ENCODE data around the gene MITF.

Gene MITF

DNA sequence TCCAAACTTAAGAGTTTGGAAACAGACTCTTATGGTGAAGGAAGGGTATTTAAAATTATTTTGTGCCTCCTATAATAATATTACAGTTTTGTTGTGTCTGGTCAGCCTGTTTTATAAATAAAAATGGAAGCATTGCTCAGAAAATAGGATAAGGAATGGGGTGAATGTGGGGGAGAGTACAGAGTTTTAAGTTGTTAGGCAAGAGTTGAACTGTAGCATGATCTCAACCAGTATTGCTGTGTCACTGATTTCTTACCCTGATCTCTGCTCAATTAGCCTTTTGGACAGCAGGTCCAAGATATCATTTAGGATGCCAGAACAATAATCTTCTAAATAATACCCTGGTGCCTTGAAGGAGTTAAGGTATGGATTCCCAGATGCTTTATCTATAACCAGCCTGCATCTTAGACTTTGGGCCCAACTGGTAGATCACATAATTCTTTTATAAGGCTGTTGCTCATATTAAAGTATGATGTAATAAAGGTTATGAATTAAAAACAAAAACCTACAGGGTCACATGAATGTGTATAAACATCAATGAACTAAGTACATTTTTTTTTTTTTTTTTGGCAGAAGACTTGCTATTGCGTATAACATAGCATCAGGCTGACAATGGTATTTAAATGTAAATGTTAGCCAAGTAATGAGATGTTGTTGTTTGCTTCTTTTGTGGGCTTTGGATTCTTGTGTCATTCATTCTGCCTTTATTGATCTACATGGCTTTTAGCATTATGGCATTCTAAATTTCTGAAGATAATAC lies 70.0 kb downstream of the MITF start:
- Histone ChIP-seq H3K27me3 (ENCODE audit: insufficient read depth, poor library complexity, severe bottlenecking) (no peaks in the 10 kb centered on the region), H3K4me3 (replicated peaks; ENCODE audit: insufficient read depth, low read length) (no peak overlapping the region), H3K27ac (replicated peaks) (no peak overlapping the region)
- DNase-seq (ENCODE audit: low read depth in 1 of 2, low spot score in 1 of 2), result no peak
- TF ChIP-seq SPI1 (IDR thresholded peaks at IDR 0.05; ENCODE audit: borderline replicate concordance, low read depth) (no peak), POLR2AphosphoS5 (IDR thresholded peaks at IDR 0.05; ENCODE audit: low read depth) (no peak), CTCF (IDR thresholded peaks at IDR 0.05; ENCODE audit: insufficient read depth, low read length) (no peak), GABPA (IDR thresholded peaks at IDR 0.05; ENCODE audit: low read depth) (no peak)
- TF ChIP-seq, protein P1, sequence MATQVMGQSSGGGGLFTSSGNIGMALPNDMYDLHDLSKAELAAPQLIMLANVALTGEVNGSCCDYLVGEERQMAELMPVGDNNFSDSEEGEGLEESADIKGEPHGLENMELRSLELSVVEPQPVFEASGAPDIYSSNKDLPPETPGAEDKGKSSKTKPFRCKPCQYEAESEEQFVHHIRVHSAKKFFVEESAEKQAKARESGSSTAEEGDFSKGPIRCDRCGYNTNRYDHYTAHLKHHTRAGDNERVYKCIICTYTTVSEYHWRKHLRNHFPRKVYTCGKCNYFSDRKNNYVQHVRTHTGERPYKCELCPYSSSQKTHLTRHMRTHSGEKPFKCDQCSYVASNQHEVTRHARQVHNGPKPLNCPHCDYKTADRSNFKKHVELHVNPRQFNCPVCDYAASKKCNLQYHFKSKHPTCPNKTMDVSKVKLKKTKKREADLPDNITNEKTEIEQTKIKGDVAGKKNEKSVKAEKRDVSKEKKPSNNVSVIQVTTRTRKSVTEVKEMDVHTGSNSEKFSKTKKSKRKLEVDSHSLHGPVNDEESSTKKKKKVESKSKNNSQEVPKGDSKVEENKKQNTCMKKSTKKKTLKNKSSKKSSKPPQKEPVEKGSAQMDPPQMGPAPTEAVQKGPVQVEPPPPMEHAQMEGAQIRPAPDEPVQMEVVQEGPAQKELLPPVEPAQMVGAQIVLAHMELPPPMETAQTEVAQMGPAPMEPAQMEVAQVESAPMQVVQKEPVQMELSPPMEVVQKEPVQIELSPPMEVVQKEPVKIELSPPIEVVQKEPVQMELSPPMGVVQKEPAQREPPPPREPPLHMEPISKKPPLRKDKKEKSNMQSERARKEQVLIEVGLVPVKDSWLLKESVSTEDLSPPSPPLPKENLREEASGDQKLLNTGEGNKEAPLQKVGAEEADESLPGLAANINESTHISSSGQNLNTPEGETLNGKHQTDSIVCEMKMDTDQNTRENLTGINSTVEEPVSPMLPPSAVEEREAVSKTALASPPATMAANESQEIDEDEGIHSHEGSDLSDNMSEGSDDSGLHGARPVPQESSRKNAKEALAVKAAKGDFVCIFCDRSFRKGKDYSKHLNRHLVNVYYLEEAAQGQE (IDR thresholded peaks at IDR 0.05; ENCODE audit: insufficient replicate concordance, low read depth), result no peak

DNA sequence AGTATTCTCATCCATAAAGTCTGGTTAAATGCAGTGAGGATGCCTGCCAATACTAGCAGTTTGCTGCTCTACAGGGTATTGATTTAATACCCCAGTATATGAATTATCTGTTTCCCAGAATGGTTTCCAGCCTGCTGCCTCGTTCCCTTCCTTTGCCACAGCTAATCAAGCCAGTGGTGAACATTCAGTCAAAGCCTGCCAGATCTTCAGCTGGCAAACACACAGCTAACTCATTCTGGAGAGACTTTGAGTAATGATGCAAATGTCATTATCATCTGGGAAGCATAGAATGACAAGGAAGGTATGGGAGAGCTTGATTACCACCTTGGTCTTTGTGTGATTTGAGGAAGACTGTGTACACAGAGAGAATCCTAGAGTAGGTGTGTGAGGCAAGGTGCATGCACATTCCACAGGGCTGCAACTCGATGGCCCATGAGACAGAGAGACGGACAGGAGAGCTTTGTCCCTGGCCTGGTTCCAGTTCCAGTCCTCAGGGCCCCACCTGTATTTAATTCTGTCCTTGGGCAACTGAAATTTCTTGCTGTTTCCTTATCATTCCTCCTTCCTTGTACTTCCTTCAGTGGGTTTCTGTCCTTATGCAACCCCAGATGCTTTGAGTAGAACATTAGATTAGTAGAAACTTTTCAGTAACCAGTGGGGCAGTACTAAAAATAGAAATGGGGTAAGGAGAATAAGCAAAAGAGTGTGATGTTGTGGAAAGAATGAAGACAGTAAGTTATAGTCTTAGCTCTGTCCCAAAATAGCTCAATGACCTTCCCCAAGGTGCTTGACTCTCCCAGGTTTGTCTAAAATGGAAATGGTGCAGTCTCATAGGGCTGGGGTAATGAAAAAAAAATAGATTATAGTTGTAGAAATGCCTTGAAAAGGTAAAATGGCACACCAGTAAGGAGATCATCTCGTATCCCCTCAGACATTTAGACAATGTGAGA lies 72.5 kb downstream of the MITF start:
- DNase-seq (ENCODE audit: low read depth in 1 of 2, low spot score in 1 of 2), result no peak
- H3K4me3 ChIP-seq (replicated peaks; ENCODE audit: insufficient read depth, low read length), result no peak overlapping the region
- TF ChIP-seq, protein P1 (IDR thresholded peaks at IDR 0.05; ENCODE audit: insufficient replicate concordance, low read depth), result no peak
- TF ChIP-seq POLR2AphosphoS5 (IDR thresholded peaks at IDR 0.05; ENCODE audit: low read depth) (no peak), CTCF (IDR thresholded peaks at IDR 0.05; ENCODE audit: insufficient read depth, low read length) (no peak), SPI1 (IDR thresholded peaks at IDR 0.05; ENCODE audit: borderline replicate concordance, low read depth) (no peak), GABPA (IDR thresholded peaks at IDR 0.05; ENCODE audit: low read depth) (no peak)

GRCh38 chr3:69815970-69816369 lies 76.7 kb downstream of the MITF start:
- H3K4me3 ChIP-seq (replicated peaks; ENCODE audit: insufficient read depth, low read length), result no peak overlapping the region
- no peak for DNase-seq (ENCODE audit: low read depth in 1 of 2, low spot score in 1 of 2)
- no peaks in the 10 kb centered on the region for H3K27me3 ChIP-seq (ENCODE audit: insufficient read depth, poor library complexity, severe bottlenecking)
- H3K27ac ChIP-seq (replicated peaks), result no peak overlapping the region
- TF ChIP-seq, protein P1 (IDR thresholded peaks at IDR 0.05; ENCODE audit: insufficient replicate concordance, low read depth), result no peak
- no peak for TF ChIP-seq POLR2AphosphoS5 (IDR thresholded peaks at IDR 0.05; ENCODE audit: low read depth)
- TF ChIP-seq CTCF (IDR thresholded peaks at IDR 0.05; ENCODE audit: insufficient read depth, low read length), result no peak
- TF ChIP-seq SPI1 (IDR thresholded peaks at IDR 0.05; ENCODE audit: borderline replicate concordance, low read depth), result no peak
- no peak for TF ChIP-seq GABPA (IDR thresholded peaks at IDR 0.05; ENCODE audit: low read depth)

More for the DNA sequence above, 72.5 kb downstream of the MITF start:
- Histone ChIP-seq H3K27ac (replicated peaks) (no peak overlapping the region), H3K27me3 (ENCODE audit: insufficient read depth, poor library complexity, severe bottlenecking) (no peaks in the 10 kb centered on the region)
